T-helper 9 cell (primary cell): Measurements from ENCODE around the gene SPTB.
A peak's percentile ranks its signal among the peaks of the same experiment; 100 is the strongest.

Experiments used
- DNase-seq: peaks from one replicate; pipeline ENCODE4 v3.0.0-alpha.2; 2020

The SPTB gene

DNA sequence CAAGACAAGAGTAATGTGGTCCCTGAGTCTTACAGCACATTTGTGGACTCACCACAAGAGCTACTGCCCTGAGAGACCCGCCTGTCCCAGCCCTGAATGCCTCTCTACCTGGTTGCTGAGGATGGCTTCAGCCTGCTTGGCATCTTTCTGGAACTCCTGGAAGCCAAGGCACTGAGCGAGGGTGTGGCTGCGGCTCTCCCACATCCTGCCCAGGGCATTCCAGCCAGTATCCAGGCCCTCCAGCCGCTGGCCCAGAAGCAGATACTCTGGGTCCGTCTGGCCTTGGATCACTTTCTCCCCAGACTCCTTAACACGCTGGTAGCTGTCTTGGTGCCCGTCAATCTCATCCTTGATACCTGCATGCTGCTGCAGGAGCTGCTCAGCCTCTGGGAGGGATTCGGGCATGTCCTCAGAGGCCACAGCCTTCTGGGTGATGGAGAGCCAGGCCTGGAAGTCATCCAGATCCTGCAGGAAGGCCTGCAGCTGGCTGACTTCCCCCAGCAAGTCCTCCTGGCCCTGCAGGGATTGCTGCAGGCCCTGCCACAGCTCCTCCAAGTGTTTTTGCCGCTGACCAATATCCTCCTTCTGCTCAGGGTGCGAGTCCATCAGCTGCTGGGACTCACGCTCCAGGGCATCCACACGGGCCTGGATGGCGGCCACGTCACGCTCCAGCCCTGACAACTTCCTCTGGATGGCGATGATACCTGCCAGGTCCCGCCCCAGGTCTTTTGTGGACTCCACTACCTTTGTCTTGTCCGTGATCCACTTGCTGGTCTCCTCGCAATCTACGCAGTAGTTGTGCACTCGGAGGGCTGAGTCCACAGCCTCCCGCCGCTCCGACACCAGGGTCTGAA lies 93.2 kb downstream of the SPTB start:
- no peak for DNase-seq

DNA sequence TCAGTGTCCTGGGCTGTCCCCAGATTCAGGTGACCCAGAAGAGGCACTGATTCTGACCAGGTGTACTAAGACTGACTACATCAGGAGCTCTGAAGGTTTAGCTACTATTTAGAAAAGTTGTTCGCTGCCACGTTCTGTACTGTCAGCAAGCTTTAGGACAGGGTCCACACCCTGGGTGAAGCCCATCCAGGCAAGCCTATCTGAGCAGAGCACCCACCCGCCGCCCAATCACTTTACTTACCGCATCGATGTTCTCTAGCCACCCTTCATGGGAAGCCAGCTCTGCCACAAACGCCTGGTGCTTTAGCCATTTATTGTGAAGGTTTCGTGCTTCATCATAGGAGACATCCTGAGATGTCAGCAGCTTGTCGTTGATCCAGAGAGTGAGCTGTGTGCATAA lies 95.7 kb downstream of the SPTB start:
- no peak for DNase-seq

DNA sequence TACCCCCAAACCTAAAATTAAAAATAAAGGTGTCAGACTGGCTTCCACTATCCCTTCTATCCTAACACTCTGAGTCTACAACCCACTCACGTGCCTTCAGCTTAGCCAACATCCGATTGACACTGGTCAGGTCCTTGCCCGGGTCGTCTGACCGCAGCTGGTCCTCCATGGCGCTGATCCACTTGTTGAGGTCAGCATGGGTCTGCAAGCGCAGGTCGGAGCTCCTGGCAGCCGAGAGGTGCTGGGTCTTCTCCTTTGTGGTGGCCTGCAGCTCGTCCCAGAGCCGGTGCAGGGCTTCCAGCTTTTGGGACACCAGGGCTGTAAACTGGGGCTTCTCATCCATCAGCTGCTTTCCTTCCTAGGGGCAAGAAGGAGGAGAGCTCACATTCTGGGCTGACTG lies 97.5 kb downstream of the SPTB start:
- no peak for DNase-seq

DNA sequence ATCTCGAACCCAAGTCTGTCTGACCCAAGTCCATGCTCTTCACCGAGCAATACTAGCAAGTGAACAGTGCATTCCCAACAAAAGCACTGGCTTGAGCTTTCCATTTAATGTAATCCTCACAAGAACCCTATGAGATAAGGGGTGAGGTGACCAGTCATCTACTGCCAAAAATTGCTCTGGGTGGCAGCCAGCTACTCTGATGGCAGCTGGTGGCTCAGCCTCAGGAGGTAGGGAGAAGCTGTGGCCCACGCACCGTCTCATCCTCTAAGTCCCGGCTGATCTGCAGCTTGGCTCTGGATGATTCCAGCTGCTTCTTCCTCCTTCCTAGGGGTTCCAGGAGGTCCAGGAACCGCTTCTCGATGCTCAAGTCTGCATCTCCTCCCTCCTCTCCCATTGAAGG lies 100.2 kb downstream of the SPTB start:
- no peak for DNase-seq

DNA sequence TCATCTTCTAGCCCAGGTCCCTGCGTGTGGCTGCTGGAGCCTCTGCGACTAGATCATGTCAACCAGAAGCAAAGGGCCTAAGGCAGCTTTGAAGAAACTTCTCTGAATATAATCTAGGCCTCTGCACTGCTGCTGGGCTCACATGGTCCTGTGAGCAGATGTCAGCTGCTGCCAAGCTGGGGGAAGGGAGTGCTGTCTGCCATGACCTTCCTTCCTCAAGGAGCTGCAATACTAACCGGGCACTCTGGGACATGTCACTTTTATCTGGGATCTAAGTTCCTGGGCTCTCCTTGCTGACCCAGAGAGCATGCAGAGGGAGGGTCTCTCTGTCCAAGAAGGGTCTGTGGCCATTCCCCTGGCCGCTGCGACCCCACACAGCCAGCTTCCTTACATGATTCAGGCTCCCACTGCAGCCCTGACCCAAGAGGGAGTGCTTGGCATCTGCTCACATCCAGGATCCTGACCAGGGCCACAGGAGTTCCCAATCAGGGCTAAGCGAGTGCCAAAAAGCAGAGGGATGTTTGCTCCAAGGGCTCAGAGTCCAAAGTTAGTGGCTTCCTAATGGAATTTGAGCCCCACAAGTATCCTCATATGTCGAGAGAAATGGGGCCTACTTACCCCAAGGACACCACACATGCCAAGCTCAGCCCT lies 101.5 kb downstream of the SPTB start:
- DNase-seq, result no peak

DNA sequence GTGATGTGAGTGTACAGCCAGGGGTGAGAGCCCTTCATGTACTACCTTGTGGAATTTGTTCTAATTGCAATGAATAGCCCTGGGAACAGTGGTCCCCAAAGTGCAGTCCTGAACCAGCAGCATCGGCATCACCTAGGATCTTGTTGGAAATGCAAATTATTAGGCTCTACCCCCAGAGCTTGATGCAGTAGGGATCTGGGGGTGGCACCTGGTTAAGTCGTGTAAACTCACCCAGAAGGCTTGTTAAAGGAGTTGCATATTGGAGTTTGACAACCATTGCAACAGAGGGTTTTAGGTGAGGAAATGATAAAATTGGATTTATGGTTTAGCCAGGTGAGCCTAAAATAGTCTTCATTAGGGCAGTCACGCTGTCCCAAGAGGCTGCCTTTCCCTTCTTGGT lies 102.2 kb downstream of the SPTB start:
- no peak for DNase-seq

DNA sequence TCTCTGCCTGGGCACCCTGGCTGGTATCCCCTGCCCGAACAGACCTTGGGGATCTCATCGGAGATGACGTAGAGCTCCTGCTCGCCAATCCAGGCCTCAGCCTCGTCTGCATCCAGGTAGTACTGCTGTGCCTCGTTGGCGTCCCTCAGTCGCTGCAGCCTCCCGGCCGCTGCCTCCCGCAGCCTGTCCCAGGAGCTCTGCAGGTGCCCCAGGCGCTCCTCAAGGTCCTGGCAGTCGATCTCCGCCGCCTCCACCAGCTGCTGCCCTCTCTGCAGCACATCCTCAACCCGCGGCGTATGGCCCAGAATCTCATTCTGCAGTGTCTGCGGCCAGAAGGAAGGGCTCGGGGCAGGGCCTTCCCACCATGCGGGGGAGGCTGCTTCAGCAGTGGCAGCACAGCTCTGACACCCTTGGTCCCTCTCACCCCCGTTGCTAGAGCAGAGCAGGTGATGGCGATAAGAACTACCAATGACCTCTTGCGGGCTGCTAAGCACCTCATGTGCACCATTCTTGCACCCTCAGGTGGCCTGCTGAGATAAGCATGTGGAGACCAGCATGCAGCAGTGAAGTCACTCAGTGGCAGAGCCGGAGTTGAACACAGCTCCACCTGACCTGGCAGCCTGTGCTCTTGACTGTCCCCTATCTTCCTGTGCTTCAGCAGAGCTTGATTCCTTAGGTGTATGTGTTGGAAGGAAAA lies 104.5 kb downstream of the SPTB start:
- DNase-seq, result no peak

DNA sequence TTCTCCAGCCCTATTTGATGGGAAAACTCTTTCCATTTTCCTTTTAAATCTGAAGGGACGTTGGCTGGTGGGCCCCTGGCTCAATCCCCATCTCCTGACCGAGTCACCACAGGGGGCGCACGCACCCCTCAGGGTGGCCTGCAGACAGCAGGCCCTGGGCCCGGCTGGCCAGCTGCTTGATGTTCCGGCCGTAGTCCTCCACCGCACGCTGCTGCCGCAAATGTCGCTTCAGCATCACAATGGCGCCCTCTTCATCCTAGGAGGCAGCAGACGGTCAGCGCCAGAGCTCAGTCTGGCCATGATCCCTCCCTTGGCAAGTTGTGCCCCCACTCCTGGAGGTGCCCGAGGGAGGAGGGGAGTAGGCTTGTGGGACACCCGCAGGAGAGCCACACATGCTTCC lies 105.4 kb downstream of the SPTB start:
- DNase-seq, result no peak

DNA sequence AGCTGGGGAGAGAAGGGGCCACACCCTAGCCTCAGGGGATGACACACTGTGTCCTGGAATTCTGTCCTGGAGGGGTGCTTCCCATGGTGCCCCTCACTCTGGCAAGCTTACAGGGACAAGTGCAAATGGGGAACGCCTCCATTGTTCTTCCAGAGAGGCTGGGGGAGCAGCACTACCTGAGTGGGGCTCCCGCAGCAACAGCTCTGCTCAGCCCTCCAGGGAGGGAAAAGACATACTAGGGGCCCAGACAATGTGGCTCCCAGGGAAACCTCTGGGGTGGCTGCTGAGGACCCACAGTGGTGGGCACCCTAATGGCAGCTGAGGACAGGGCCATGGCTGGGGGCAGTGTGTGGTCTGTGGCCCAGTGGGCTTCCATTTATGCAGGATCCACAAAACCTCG lies 106.1 kb downstream of the SPTB start:
- DNase-seq, result no peak

DNA sequence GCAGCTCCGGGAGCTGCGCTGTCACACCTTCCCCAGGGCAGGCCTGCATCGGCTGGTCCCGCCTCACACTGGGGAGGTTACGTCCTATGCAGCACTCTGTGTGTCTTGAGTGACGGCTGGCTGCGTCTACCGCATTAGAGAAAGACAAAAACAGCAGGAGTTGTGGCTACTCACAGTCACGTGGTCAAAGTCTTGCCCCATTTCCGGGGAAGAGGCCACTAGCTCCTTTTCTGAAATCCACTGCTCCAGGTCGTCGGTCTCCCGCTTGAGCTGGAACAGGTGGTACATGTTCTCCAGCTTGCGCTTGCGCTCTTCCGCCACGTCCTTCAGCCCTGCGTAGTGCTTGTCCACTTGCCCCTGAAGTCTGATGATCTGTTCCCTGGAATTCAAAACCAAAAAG lies 106.7 kb downstream of the SPTB start:
- no peak for DNase-seq

DNA sequence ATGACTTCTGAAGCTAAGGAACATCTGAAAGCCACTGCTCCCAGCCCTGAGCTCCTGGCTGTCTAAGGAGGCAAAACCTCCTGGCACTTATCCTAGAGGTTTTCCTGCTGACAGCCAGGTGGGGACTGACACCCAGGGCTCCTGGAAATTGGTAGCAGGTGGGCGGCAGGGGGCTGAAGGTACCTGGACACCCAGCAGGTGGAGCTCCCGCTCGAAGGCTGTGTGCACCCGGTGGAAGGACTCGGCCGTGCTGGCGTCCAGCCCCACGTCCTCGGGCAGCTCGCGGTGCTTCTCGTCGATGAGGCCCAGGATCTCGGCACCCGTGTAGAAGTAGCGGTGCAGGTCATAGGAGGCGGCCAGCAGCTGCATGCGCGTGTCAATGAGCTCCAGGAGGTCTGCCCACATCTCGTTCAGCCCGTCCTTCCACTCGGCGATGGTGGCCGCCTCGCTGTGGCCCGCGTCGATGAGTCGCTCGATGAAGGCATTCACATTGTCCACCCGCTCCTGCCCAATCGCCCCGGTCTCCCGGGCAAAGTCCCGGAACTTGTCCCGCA lies 107.2 kb downstream of the SPTB start:
- DNase-seq, result no peak

DNA sequence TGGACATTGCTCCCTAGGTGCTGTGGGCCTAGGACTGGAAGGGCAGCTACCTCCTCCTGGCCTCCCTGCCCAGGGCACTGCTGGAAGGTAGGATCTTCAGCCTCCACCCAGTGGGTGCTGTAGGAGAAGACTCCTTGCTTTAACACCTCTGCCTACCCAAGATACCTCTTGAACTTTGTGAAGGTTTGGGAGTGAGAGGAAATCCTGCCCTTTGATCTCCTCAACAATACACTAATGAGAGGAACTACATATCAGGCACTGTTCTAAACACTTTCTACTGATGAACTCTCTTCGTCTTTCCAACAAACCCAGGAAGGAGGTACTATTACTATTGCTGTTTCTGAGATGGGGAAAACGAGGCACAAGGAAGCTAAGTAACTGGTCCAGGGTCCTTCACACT lies 108.5 kb downstream of the SPTB start:
- DNase-seq, result no peak

DNA sequence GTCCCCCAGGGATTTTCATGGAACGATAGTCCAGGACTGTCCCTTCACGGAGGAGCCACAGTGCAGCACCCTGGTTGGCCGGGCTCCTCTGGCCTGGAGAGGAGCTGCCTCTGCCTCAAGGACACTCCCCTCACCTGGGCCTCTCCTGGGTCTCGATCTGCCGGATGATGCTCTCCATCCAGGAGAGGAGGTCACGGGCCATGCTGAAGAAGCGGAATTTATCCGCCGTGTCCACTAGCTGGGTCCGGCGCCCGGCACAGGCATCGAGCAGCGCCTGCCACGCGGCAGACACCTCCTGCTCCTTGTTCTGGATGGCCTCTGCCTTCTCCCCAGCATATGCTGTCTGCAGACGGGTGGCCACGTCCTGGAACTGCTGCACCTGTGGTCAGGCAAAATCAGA lies 109.0 kb downstream of the SPTB start:
- no peak for DNase-seq

DNA sequence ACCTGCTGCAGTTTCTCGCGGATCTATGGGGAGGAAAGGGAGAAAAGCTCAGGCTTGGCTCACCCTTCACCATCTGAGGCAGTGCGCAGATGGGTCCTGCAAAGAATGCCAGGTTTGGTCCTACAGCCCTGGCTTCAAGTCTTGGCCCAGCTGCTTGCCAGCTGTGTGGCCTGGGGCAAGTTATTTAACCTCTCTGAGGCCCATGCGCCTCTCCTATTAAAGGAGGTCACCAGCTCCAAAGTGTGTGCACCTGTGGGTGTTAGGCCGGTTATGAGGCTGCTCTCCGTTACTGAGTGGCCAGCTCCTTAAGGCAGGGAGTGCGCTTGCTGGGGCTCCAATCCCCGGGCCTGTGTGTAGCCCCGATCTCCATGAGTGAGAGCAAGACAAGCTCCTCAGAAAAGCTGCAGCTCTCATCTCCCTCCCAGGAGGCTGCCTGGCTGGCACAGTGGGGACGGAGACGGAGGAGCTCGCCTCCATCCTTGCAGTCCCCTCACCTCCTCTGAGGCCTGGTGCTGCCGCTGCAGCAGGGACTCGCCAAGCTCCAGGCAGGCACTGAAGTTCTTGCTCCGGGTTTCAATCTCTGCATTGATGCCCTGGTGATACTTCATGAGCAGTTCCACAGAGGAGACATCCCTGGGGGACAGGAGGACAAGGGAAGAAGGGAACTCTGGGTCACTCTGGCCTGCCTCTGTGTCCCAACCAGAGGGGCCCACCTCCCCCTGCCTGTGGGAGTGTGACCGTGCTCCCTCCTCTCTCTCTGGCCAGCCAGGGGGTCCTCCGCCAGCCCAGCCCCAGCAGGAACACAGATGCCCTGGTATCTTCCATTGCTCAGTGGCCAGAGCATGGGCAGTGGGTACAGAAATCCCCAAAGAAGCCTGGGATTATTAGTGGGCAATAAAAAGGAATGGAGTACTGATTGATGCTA lies 110.3 kb downstream of the SPTB start:
- DNase-seq, result no peak

DNA sequence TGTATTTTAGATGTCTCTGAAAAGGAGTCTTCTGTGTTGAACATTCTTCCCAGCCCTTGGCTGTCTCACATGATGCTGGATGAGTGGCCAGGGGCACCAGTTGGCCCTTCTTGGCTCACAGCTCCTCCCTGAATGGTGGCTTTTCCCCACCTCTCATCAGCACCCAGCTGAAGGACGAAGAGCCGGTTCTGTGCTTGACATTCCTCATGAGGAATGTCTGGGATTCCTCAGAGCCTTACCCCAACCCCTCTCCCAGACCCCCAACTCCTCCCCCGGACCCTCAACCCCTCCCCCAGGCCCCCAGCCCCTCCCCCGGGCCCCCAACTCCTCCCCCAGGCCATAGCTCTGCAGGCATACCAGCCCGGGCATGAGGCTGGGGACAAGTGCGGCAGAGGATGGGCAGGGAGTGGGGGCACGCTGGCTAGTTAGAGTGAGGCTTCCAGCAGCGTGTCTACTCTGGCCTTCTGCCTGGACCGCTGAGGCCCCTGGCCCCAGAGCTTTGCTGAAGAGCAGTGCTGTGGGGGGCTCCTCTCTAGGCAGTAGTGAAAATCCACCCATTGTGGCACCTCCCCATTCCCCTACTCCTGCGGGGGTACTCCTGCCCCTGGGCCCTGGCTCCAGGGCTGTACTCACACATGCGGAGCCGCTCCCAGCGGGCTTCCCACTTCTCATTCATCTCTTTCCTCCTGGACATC lies 111.2 kb downstream of the SPTB start:
- no peak for DNase-seq

DNA sequence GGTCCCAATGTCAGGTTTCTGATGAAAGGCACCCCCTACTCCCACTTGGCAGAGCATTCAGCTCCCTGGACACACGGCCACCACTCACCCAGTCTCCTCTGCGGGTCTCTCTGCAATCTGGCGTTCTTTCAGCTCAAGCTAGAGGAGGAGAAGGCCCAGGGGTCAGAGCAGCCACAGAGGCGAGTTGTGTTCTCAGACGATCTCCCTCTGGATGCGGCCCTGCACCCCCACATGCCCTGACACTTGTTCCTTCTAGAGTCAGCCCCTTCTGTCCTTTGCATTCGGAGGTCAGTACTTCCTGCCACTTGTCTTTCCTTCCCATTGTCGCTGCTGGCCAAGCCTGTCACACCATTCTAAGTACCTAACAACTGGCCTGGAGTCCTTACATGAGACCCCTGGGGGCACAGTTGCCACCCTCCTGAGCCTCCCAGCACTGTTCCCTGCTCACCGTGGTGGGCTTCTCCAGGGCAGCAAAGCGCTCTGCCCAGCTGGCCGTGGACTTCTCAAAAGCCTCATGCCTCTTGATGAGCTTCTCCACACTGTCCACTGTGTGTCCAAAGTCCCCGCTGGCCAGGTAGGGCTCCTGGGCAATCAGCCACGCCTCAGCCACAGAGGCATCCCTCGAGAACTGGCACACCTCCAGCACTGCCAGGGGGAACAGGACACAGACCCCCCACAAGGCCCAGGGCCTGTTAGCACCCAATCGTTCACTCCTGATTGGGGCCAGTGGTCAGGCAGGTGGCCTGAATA lies 112.3 kb downstream of the SPTB start:
- no peak for DNase-seq

DNA sequence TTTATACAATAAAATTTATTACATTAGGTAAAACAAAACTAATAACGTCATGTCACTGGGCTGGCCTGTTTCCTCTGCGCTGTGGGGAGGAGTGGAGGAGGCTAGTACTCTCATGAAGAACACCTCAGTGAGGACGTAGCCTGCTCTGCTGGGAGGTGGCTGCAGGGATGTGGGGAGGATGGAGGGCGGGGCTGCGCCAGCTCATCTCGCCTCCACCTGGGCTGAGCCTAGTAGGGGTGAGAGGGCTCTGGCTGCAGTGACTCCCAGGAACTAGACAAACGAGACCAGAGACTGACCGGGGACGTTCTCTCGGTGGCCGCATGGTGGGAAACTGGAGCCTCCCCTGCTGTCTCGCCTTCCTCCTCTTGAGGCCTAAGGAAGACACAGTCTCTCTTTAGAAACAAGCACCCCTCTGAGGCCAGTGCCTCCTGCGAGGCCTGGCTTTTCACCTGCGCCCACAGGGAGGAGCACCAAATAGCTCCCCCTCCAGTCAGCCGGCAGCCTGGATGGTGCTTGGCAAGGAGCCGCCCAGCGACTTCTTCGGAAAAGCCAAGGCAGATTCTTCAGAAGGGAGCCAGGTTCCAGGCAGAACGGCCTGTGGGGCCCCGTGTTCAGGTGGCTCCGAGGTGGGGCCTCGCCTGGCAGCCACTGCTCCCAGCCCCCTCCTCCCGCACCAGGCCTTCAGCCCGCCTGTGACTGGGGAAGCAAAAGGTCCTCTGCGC lies 113.1 kb downstream of the SPTB start:
- DNase-seq, result no peak

DNA sequence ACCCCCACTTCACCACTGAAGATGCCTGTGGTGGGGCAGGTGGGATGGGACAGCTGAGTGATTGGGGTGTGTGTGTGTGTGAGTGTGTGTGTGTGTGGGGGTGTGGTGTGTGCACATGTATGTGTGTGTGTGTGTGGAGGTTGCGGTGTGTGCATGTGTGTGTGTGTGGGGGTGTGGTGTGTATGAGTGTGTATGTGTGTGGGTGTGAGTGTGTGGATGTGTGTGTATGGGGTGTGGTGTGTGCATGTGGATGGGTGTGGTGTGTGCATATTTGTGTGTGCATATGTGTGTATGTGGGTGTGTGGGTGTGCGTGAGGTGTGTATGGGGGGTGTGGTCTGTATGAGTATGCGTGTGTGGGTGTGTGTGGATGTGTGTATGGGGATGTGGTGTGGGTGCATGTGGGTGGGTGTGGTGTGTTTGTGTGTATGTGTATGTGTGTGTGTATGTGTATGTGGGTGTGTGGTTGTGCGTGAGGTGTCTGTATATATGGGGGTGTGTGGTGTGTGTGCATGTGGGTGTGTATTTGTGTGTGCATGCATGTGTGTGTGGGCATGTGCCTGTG lies 113.9 kb downstream of the SPTB start:
- no peak for DNase-seq

DNA sequence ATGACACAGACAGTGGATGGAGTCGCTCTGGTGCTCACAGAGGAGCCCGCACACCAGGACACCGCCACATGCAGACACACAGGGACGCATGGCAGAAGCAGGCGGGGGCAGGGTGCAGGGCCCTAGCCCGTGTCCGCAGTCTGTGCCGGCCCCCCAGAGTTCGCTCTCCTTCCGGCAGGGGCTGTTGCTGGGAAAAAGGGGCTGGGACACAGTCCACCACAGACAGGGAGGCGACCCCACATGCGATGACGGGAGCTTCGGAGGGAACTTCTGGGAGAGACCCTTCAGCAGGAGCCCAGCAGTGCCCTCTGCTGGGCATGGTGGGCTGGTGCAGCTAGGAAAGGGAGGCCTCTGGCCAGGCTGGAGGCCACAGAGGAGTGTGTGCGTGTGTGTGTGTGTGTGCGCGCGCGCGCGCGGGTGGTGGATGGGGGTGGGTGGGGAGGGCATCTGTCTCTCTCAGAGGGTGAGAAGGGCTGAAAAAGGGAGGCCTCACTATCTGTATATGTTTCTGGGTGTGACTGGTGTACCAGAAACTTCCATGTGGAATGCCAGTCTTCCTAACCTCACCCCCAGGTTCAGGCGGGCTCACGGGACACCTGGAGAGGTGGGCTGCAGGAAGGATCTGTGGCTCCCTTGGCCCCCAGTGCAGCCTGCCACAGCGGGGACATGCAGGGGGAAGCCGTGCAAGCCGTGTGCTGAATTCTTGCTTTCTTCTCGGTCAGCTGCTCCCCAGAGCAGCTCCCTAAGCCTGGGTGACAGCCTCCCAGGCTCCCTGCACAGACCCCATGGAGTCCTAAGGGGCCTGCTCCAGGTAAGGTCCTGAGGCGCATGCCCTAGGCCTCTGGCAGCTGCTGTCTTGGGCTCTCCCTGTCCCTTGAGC lies 114.8 kb downstream of the SPTB start:
- DNase-seq, result peak; percentile 58
